CD14-positive monocyte (primary cell): Measurements from ENCODE around the gene TCEANC. TPM values are rescaled to one million over a fixed set of nuclear protein-coding genes. Genes with fewer than 3 reads are reported as not detected.
"Not testable (repeated sequence)": the region's sequence is repeated elsewhere in the genome, so short reads cannot be mapped to it uniquely, and the experiment has no call there.

Experiments
- DNase-seq, 3 donors: peaks; one replicate each; pipeline ENCODE4 v3.0.0-alpha.2; 2011 to 2022
- H2AFZ ChIP-seq: 2 replicates; pipeline ENCODE4 v1.6.0; 2012; ENCODE audit warnings: mild to moderate bottlenecking, low read depth, low read length, inconsistent platforms; ENCODE audit not compliant: insufficient read depth, poor library complexity, severe bottlenecking
- H3K27ac ChIP-seq, 2 donors: 1 replicate in 1 of 2; 2 replicates in 1 of 2; pipeline ENCODE4 v1.5.1; 2012 to 2013; ENCODE audit warnings: low read length in 2 of 2, control low read depth in 1 of 2, inconsistent platforms in 1 of 2, low read depth in 1 of 2, mild to moderate bottlenecking in 1 of 2
- H3K27me3 ChIP-seq, 2 donors: one replicate each; pipeline versions ENCODE4 v1.6.0 to v1.6.1; 2011 to 2013; ENCODE audit warnings: low read length in 2 of 2; ENCODE audit not compliant: control insufficient read depth in 2 of 2, insufficient read depth in 2 of 2
- H3K36me3 ChIP-seq, 2 donors: replicated peaks in 1 of 2; 1 replicate in 1 of 2; 2 replicates in 1 of 2; pipeline versions ENCODE4 v1.5.1 to v1.6.1; 2012 to 2013; ENCODE audit warnings: low read length in 2 of 2, control low read depth in 1 of 2, inconsistent platforms in 1 of 2, mild to moderate bottlenecking in 1 of 2; ENCODE audit not compliant: insufficient read depth in 2 of 2, control insufficient read depth in 1 of 2
- H3K4me1 ChIP-seq, 2 donors: 1 replicate in 1 of 2; 2 replicates in 1 of 2; pipeline versions ENCODE4 v1.5.1 to v1.6.1; 2012 to 2013; ENCODE audit warnings: low read length in 2 of 2, control low read depth in 1 of 2, inconsistent platforms in 1 of 2, mild to moderate bottlenecking in 1 of 2, moderate library complexity in 1 of 2; ENCODE audit not compliant: insufficient read depth in 2 of 2, control insufficient read depth in 1 of 2
- H3K4me2 ChIP-seq: replicated peaks from 2 replicates; pipeline ENCODE3; 2012; ENCODE audit warnings: low read length, moderate library complexity, mild to moderate bottlenecking; ENCODE audit not compliant: poor library complexity, severe bottlenecking; ENCODE audit errors: extremely low read depth
- H3K4me3 ChIP-seq, 3 experiments: fragments of 200-600 bp in 1 of 3; sonication (generic) in 1 of 3; replicated peaks in 1 of 3; 1 replicate in 2 of 3; 2 replicates in 1 of 3; pipeline ENCODE4 v1.5.1; 2011 to 2013; ENCODE audit warnings: low read length in 3 of 3, mild to moderate bottlenecking in 3 of 3, control low read depth in 2 of 3, low read depth in 2 of 3, inconsistent platforms in 1 of 3, moderate library complexity in 1 of 3
- H3K79me2 ChIP-seq: 2 replicates; pipeline ENCODE4 v1.6.0; 2012; ENCODE audit warnings: mild to moderate bottlenecking, control low read depth, inconsistent platforms, low read length, moderate library complexity; ENCODE audit not compliant: insufficient read depth
- H3K9ac ChIP-seq: 2 replicates; pipeline ENCODE4 v1.6.0; 2017; ENCODE audit warnings: low read length, mild to moderate bottlenecking; ENCODE audit not compliant: insufficient read depth, poor library complexity, severe bottlenecking
- H3K9me3 ChIP-seq, 2 donors: replicated peaks in 1 of 2; 1 replicate in 1 of 2; 2 replicates in 1 of 2; pipeline versions ENCODE4 v1.5.1 to v1.6.1; 2012 to 2013; ENCODE audit warnings: low read length in 2 of 2, control low read depth in 1 of 2; ENCODE audit not compliant: control insufficient read depth in 1 of 2, insufficient read depth in 1 of 2
- H4K20me1 ChIP-seq: 2 replicates; pipeline ENCODE4 v1.6.0; 2012; ENCODE audit warnings: mild to moderate bottlenecking, low read length, control low read depth, moderate library complexity; ENCODE audit not compliant: insufficient read depth
- H3K27ac Mint-ChIP-seq, 7 donors: one replicate each; pipeline ENCODE4 v1.8.0; 2020; ENCODE audit warnings: mild to moderate bottlenecking in 7 of 7, mixed read lengths in 7 of 7, moderate library complexity in 6 of 7, inconsistent platforms in 2 of 7
- H3K27me3 Mint-ChIP-seq, 3 donors: one replicate each; pipeline ENCODE4 v1.8.0; 2021 to 2022; ENCODE audit warnings: low read depth in 3 of 3, mild to moderate bottlenecking in 3 of 3, mixed read lengths in 3 of 3, moderate library complexity in 3 of 3, inconsistent platforms in 1 of 3
- H3K36me3 Mint-ChIP-seq, 2 donors: one replicate each; pipeline ENCODE4 v1.8.0; 2020; ENCODE audit warnings: mixed read lengths in 2 of 2, inconsistent platforms in 1 of 2, mild to moderate bottlenecking in 1 of 2
- H3K4me1 Mint-ChIP-seq: one replicate; pipeline ENCODE4 v1.8.0; 2020; ENCODE audit warnings: mild to moderate bottlenecking, mixed read lengths
- H3K4me3 Mint-ChIP-seq, 2 donors: one replicate each; pipeline ENCODE4 v1.8.0; 2020; ENCODE audit warnings: mild to moderate bottlenecking in 2 of 2, mixed read lengths in 2 of 2, moderate library complexity in 1 of 2
- H3K9me3 Mint-ChIP-seq, 7 donors: one replicate each; pipeline ENCODE4 v1.8.0; 2020 to 2022; ENCODE audit warnings: mixed read lengths in 7 of 7, mild to moderate bottlenecking in 6 of 7, moderate library complexity in 6 of 7, inconsistent platforms in 2 of 7
- WGBS: methylation state at CpG from one replicate; pipeline ENCODE4 v1.1.5; 2013; ENCODE audit warnings: missing lambda C conversion rate; ENCODE audit not compliant: insufficient coverage; 5-methylcytosine and 5-hydroxymethylcytosine counted together
- intact Hi-C, 2 donors: fragments of 100-400 bp; cut with micrococcal nuclease; formaldehyde crosslinking; loops; one replicate each; pipeline versions ENCODE4 v1.15.0 to v1.15.1; 2023
- polyA plus RNA-seq, 3 donors: library from polyadenylated mRNA; depleted of rRNA in 1 of 3; unstranded in 2 of 3; stranded (reverse) in 1 of 3; fragments of 300-500 nt in 2 of 3; fragments of >200 nt in 1 of 3; fragmentation: Illumina TruSeq in 2 of 3; gene quantifications; 1 replicate in 2 of 3; 2 replicates in 1 of 3; pipeline ENCODE4 v1.2.3, GENCODE V29; 2012 to 2021
- TF ChIP-seq, protein P1 (sequence below): fragments of 200-600 bp; IDR thresholded peaks from one replicate; pipeline ENCODE4 v1.8.0; 2022; ENCODE audit warnings: antibody characterized with exemption, mild to moderate bottlenecking

TCEANC gene
- polyA plus RNA-seq, 3 donors: 1.6 to 2.8 (median 1.9) TPM

DNA sequence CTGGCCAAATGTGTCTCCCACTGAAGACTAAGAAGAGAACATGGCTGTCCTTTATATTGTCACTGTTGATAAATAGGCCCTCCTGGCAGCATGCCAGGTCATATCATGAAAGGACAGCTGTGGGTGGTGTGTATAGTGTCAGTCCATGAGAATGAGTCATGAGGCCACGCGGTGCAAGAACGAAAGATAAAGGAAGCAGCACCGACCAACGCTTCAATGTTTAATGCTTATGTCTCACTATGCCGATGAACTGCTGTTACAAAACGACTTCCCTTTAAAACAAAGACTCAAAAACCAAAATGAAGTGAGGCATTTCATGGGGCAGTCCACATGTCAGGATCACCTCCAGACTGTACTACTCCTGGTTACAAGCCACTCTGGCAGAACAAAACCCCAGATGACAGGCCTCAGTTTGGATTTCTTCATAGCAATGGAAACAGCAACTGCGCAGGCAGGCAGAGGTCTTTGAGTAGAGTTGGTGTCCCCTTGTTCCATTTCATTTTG is 5.2 kb upstream of the TCEANC start:
- peaks cover 0 to 25% (median 0%) of the 10 kb centered on the region in 3 donors for H3K27me3 Mint-ChIP-seq
- no peak overlapping the region for H3K4me2 ChIP-seq
- TF ChIP-seq, protein P1, sequence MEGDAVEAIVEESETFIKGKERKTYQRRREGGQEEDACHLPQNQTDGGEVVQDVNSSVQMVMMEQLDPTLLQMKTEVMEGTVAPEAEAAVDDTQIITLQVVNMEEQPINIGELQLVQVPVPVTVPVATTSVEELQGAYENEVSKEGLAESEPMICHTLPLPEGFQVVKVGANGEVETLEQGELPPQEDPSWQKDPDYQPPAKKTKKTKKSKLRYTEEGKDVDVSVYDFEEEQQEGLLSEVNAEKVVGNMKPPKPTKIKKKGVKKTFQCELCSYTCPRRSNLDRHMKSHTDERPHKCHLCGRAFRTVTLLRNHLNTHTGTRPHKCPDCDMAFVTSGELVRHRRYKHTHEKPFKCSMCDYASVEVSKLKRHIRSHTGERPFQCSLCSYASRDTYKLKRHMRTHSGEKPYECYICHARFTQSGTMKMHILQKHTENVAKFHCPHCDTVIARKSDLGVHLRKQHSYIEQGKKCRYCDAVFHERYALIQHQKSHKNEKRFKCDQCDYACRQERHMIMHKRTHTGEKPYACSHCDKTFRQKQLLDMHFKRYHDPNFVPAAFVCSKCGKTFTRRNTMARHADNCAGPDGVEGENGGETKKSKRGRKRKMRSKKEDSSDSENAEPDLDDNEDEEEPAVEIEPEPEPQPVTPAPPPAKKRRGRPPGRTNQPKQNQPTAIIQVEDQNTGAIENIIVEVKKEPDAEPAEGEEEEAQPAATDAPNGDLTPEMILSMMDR: no peak
- peak overlapping the region; percentile 79 to 95 (median 92) for H3K27ac Mint-ChIP-seq
- no peak overlapping the region for H3K4me3 ChIP-seq
- no peaks in the 10 kb centered on the region for H3K27me3 ChIP-seq
- no peak overlapping the region for H3K4me3 Mint-ChIP-seq
- no CpG with 5 or more reads among the region's 8 CpGs for WGBS
- H3K79me2 ChIP-seq: no peaks in the 10 kb centered on the region
- no peaks in the 10 kb centered on the region for H4K20me1 ChIP-seq
- peaks cover 7 to 8% of the 10 kb centered on the region in 2 donors for H3K9me3 ChIP-seq
- DNase-seq: peak; percentile 74 to 93 (median 85)
- intact Hi-C loops: no loop called here
- H3K4me1 ChIP-seq: peaks cover 8 to 14% of the 10 kb centered on the region in 2 donors
- peaks cover 2 to 21% (median 12%) of the 10 kb centered on the region in 7 donors for H3K9me3 Mint-ChIP-seq
- H2AFZ ChIP-seq: no peak overlapping the region
- peaks cover 13% of the 10 kb centered on the region for H3K4me1 Mint-ChIP-seq
- H3K27ac ChIP-seq: peak overlapping the region; percentile 64 to 89
- no peak overlapping the region for H3K9ac ChIP-seq
- no peaks in the 10 kb centered on the region for H3K36me3 ChIP-seq
- no peaks in the 10 kb centered on the region for H3K36me3 Mint-ChIP-seq

DNA sequence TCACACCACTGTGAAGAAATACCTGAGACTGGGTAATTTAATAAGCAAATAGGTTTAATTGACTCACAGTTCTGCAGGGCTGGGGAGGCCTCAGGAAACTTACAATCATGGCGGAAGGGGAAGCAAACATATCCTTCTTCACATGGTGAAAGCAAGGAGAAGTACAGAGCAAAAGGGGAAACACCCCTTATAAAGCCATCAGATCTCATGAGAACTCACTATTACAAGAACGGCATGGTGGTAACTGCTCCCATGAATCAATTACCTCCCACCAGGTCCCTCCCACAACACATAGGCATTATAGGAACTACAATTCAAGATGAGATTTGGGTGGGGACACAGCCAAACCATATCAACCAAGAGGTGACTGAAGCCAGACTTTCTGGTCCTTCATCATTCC is 4.6 kb upstream of the TCEANC start:
- H4K20me1 ChIP-seq, H3K9me3 ChIP-seq, H3K79me2 ChIP-seq, H3K27me3 ChIP-seq, intact Hi-C loops, H3K36me3 Mint-ChIP-seq, H3K4me3 ChIP-seq, H3K4me2 ChIP-seq, H2AFZ ChIP-seq, H3K4me3 Mint-ChIP-seq, H3K9ac ChIP-seq, H3K36me3 ChIP-seq: not testable (repeated sequence)
- DNase-seq: peak; percentile 38 to 74 (median 49)
- Histone ChIP-seq H3K27ac (peak overlapping the region; percentile 64 to 89), H3K4me1 (peaks cover 13 to 14% of the 10 kb centered on the region in 2 donors)
- Mint-ChIP-seq H3K27ac (peak overlapping the region; percentile 79 to 95 (median 92)), H3K9me3 (peaks cover 2 to 23% (median 14%) of the 10 kb centered on the region in 7 donors), H3K4me1 (peaks cover 13% of the 10 kb centered on the region), H3K27me3 (peaks cover 0 to 25% (median 0%) of the 10 kb centered on the region in 3 donors)
- WGBS: no CpG with 5 or more reads among the region's 2 CpGs
